IMR-90 (cell line): ENCODE data around the gene EIF1AX. TPM values are rescaled to one million over a fixed set of nuclear protein-coding genes. Genes with fewer than 3 reads are reported as not detected.

ENCODE experiments used
- ATAC-seq: fragments of 200-7000 bp; cut with Tn5 transposase; 2 replicates; pipeline ENCODE4 v1.9.1; 2020; ENCODE audit warnings: low read depth, mild to moderate bottlenecking, moderate library complexity
- BruUV-seq: library from RNA; stranded (reverse); fragments of 400-500 nt; replicated peaks from 2 replicates; lab custom pipeline; 2021; lab: Mats Ljungman, UMichigan
- CTCF ChIA-PET: fragments of 300-600 bp; formaldehyde crosslinking; extraction: SDS; loops from one replicate; lab custom pipeline; 2021; ENCODE audit warnings: antibody characterized with exemption; lab: Yijun Ruan, JAX
- POLR2A ChIA-PET: fragments of 300-600 bp; sonication (Branson Sonifier 250); formaldehyde crosslinking; loops from one replicate; lab custom pipeline; 2022; ENCODE audit warnings: antibody characterized with exemption; ENCODE audit not compliant: unreplicated experiment; lab: Charles Lee
- DNase-seq: peaks from one replicate; pipeline ENCODE4 v3.0.0; 2013
- H2AFZ ChIP-seq: replicated peaks from 2 replicates; pipeline ENCODE3; 2013; ENCODE audit warnings: low read length, mild to moderate bottlenecking; ENCODE audit not compliant: poor library complexity
- H2AK5ac ChIP-seq: 2 replicates; pipeline ENCODE4 v1.6.1; 2013; ENCODE audit warnings: low read depth, low read length, inconsistent platforms
- H2AK9ac ChIP-seq: replicated peaks from 2 replicates; pipeline ENCODE3; 2013; ENCODE audit warnings: mild to moderate bottlenecking, low read depth, low read length, moderate library complexity; ENCODE audit not compliant: poor library complexity
- H2BK120ac ChIP-seq: 2 replicates; pipeline ENCODE4 v1.6.1; 2013; ENCODE audit warnings: low read depth, low read length, inconsistent platforms
- H2BK15ac ChIP-seq: 3 replicates; pipeline ENCODE4 v1.6.1; 2013; ENCODE audit warnings: low read depth, low read length, inconsistent platforms
- H2BK20ac ChIP-seq: 2 replicates; pipeline ENCODE4 v1.6.1; 2013; ENCODE audit warnings: low read depth, mild to moderate bottlenecking, inconsistent platforms, low read length, moderate library complexity
- H2BK5ac ChIP-seq: 2 replicates; pipeline ENCODE4 v1.6.1; 2013; ENCODE audit warnings: mild to moderate bottlenecking, low read depth, low read length, inconsistent platforms; ENCODE audit not compliant: poor library complexity, severe bottlenecking
- H3K14ac ChIP-seq: replicated peaks from 2 replicates; pipeline ENCODE4 v1.6.1; 2013; ENCODE audit warnings: low read depth, low read length, inconsistent platforms
- H3K18ac ChIP-seq: 2 replicates; pipeline ENCODE4 v1.6.1; 2013; ENCODE audit warnings: low read depth, low read length, control low read depth
- H3K23ac ChIP-seq: 2 replicates; pipeline ENCODE4 v1.6.1; 2013; ENCODE audit warnings: low read depth, low read length, inconsistent platforms
- H3K27ac ChIP-seq: 2 replicates; pipeline ENCODE4 v1.5.1; 2013; ENCODE audit warnings: mild to moderate bottlenecking, control low read depth, low read length; ENCODE audit not compliant: insufficient read depth
- H3K27me3 ChIP-seq: 2 replicates; pipeline ENCODE4 v1.6.1; 2013; ENCODE audit warnings: low read length; ENCODE audit not compliant: control insufficient read depth, insufficient read depth
- H3K36me3 ChIP-seq: 2 replicates; pipeline ENCODE4 v1.6.1; 2013; ENCODE audit warnings: low read length, mixed read lengths; ENCODE audit not compliant: control insufficient read depth, insufficient read depth
- H3K4ac ChIP-seq: 2 replicates; pipeline ENCODE4 v1.6.1; 2013; ENCODE audit warnings: low read depth, low read length, inconsistent platforms
- H3K4me1 ChIP-seq: 2 replicates; pipeline ENCODE4 v1.6.1; 2013; ENCODE audit warnings: low read length, mixed read lengths; ENCODE audit not compliant: control insufficient read depth, insufficient read depth
- H3K4me2 ChIP-seq: 2 replicates; pipeline ENCODE4 v1.6.1; 2013; ENCODE audit warnings: low read depth, mild to moderate bottlenecking, control low read depth, low read length, moderate library complexity
- H3K4me3 ChIP-seq: 2 replicates; pipeline ENCODE4 v1.5.1; 2013; ENCODE audit warnings: low read depth, mild to moderate bottlenecking, control low read depth, low read length, moderate library complexity; ENCODE audit not compliant: insufficient read depth
- H3K56ac ChIP-seq: 2 replicates; pipeline ENCODE4 v1.6.1; 2013; ENCODE audit warnings: low read length, inconsistent platforms; ENCODE audit not compliant: insufficient read depth; ENCODE audit errors: extremely low read depth
- H3K79me1 ChIP-seq, 2 experiments: 2 replicates each; pipeline ENCODE4 v1.6.1; 2013; ENCODE audit warnings: low read length in 2 of 2, inconsistent platforms in 1 of 2, low read depth in 1 of 2
- H3K9ac ChIP-seq: 2 replicates; pipeline ENCODE4 v1.6.1; 2013; ENCODE audit warnings: low read depth, low read length, control low read depth
- H3K9me1 ChIP-seq: 2 replicates; pipeline ENCODE4 v1.6.1; 2013; ENCODE audit warnings: low read length, inconsistent platforms; ENCODE audit not compliant: insufficient read depth
- H3K9me3 ChIP-seq: 2 replicates; pipeline ENCODE4 v1.6.1; 2013; ENCODE audit warnings: low read length; ENCODE audit not compliant: control insufficient read depth, insufficient read depth
- H4K20me1 ChIP-seq: 2 replicates; pipeline ENCODE4 v1.6.1; 2013; ENCODE audit warnings: low read length, inconsistent platforms; ENCODE audit not compliant: insufficient read depth
- H4K5ac ChIP-seq: 2 replicates; pipeline ENCODE4 v1.6.1; 2013; ENCODE audit warnings: mild to moderate bottlenecking, low read depth, low read length, control low read depth
- H4K8ac ChIP-seq, 2 experiments: 2 replicates each; pipeline ENCODE4 v1.6.1; 2013; ENCODE audit warnings: low read depth in 2 of 2, low read length in 2 of 2, control low read depth in 1 of 2, inconsistent platforms in 1 of 2
- H4K91ac ChIP-seq: 2 replicates; pipeline ENCODE4 v1.6.1; 2013; ENCODE audit warnings: low read depth, low read length, inconsistent platforms; ENCODE audit not compliant: insufficient read depth
- CHD1 ChIP-seq: IDR thresholded peaks from 2 replicates; pipeline ENCODE4 v1.6.1; 2012; ENCODE audit warnings: low read depth, low read length, improper control_type of control experiment
- CTCF ChIP-seq: conservative IDR thresholded peaks from 2 replicates; pipeline ENCODE4 v1.5.1; 2012; ENCODE audit warnings: mild to moderate bottlenecking, low read depth, low read length, improper control_type of control experiment
- ELK1 ChIP-seq: fragments of 150-350 bp; IDR thresholded peaks from 2 replicates; pipeline ENCODE4 v1.6.1; 2016; ENCODE audit warnings: low read depth, mild to moderate bottlenecking, low read length, moderate library complexity, borderline replicate concordance
- FOS ChIP-seq: fragments of 150-350 bp; IDR thresholded peaks from 2 replicates; pipeline ENCODE4 v1.6.1; 2016; ENCODE audit warnings: low read depth, low read length
- NFE2L2 ChIP-seq: fragments of 150-350 bp; IDR thresholded peaks from 2 replicates; pipeline ENCODE4 v1.6.1; 2016; ENCODE audit warnings: low read depth, mild to moderate bottlenecking, low read length
- POLR2A ChIP-seq: IDR thresholded peaks from 2 replicates; pipeline ENCODE4 v1.6.1; 2012; ENCODE audit warnings: mild to moderate bottlenecking, low read depth, low read length
- SMC3 ChIP-seq: fragments of 150-350 bp; IDR thresholded peaks from 2 replicates; pipeline ENCODE4 v1.6.1; 2016; ENCODE audit warnings: low read depth, mild to moderate bottlenecking, antibody characterized with exemption, low read length, moderate library complexity
- WGBS, 2 experiments: methylation state at CpG; one replicate each; pipeline versions ENCODE4 v1.1.5 to v1.1.7; 2013; ENCODE audit warnings: missing lambda C conversion rate in 2 of 2; ENCODE audit not compliant: insufficient read length in 1 of 2; ENCODE audit errors: extremely low coverage in 2 of 2; 5-methylcytosine and 5-hydroxymethylcytosine counted together
- dilution Hi-C: fragments of 300-500 bp; cut with HindIII; formaldehyde crosslinking; loops from one replicate; pipeline ENCODE4 v1.14.3; 2018; ENCODE audit warnings: low sequenced_read_pairs; ENCODE audit not compliant: unreplicated experiment
- in situ Hi-C: fragments of 300-500 bp; cut with MboI; formaldehyde crosslinking; loops from 3 replicates; pipeline ENCODE4 v1.14.3; 2019; ENCODE audit warnings: low sequenced_read_pairs, inconsistent platforms, mixed read lengths
- intact Hi-C: fragments of 100-400 bp; cut with micrococcal nuclease; formaldehyde crosslinking; loops from 2 replicates; pipeline ENCODE4 v1.10.0; 2022
- polyA plus RNA-seq, 3 experiments: library from polyadenylated mRNA; depleted of rRNA; stranded (reverse); fragments of >200 nt; gene quantifications; 2 replicates each; pipeline ENCODE4 v1.2.3, GENCODE V29; 2012; ENCODE audit warnings: low replicate concordance in 1 of 3
- total RNA-seq: library from RNA; depleted of rRNA; stranded (reverse); fragments of >200 nt; gene quantifications from 2 replicates; pipeline ENCODE4 v1.2.3, GENCODE V29; 2012

The EIF1AX gene
- total and polyA plus RNA-seq, 2 of the 4 experiments (the other 2 are of a cell fraction) = 12.2 to 44.5 TPM

- Histone ChIP-seq H3K27me3 (peaks cover 32% of the 10 kb centered on the region), H3K14ac (no peak within 1 kb of the TSS), H3K79me1 (no peaks in the 10 kb centered on the region), H2BK120ac (no peak within 1 kb of the TSS), H2BK15ac (no peak within 1 kb of the TSS), H2BK20ac (no peak within 1 kb of the TSS), H4K91ac (no peak within 1 kb of the TSS), H3K4me2 (peak within 1 kb of the TSS; percentile 10; the same call in 1 of the 2 replicates), H2AK9ac (peak within 1 kb of the TSS; percentile 9), H3K4ac (no peak within 1 kb of the TSS), H4K8ac (no peak within 1 kb of the TSS), H3K27ac (no peak within 1 kb of the TSS), H4K5ac (no peak within 1 kb of the TSS), H3K9me3 (peaks cover 8% of the 10 kb centered on the region; the same call in 1 of the 2 replicates), H3K4me3 (no peak within 1 kb of the TSS; the same call in 1 of the 2 replicates), H4K20me1 (no peaks in the 10 kb centered on the region), H3K4me1 (no peaks in the 10 kb centered on the region), H3K18ac (no peak within 1 kb of the TSS), H3K9ac (no peak within 1 kb of the TSS), H3K56ac (no peak within 1 kb of the TSS), H3K36me3 (no peaks in the 10 kb centered on the region), H3K23ac (no peak within 1 kb of the TSS), H2BK5ac (no peak within 1 kb of the TSS), H2AK5ac (no peak within 1 kb of the TSS), H2AFZ (peak within 1 kb of the TSS; percentile 71), H3K9me1 (no peaks in the 10 kb centered on the region)
- intact Hi-C loops = loop anchor here (5.0 kb wide), 1 partner anchor 124 kb away; the partner anchor contains the start of gene BCLAF3
- dilution Hi-C loops = no loop called here
- ChIA-PET POLR2A (no interaction called here), CTCF (no interaction called here)
- WGBS, 2 experiments = 41% methylated on average over 78 of the region's 91 CpGs; no CpG with 5 or more reads in 1 of the 2 experiments
- ATAC-seq = peak; percentile 42
- BruUV-seq = no TSS peak
- in situ Hi-C loops = loop anchor here (25.0 kb wide), 2 partner anchors 529 to 1729 kb away; no protein-coding TSS in a partner anchor
- DNase-seq = no peak
- TF ChIP-seq CHD1 = no peak
- TF ChIP-seq NFE2L2 = no peak
- no peak for TF ChIP-seq CTCF
- TF ChIP-seq SMC3 = no peak
- no peak for TF ChIP-seq ELK1
- TF ChIP-seq POLR2A = no peak
- TF ChIP-seq FOS = no peak
Observed at GRCh38 chrX:20116577-20117240, 24.9 kb downstream of the EIF1AX start, which contains the start of gene MAP7D2. Gene MAP7D2 (minus strand): TSS chrX:20116907. CDS start chrX:20116879, 28 bp downstream.
